HCT116 (cell line): Measurements from ENCODE around the gene ZSCAN16. TPM values are rescaled to one million over a fixed set of nuclear protein-coding genes. Genes with fewer than 3 reads are reported as not detected.

Experiments used
- ATAC-seq: fragments of 200-7000 bp; cut with Tn5 transposase; 2 replicates; pipeline ENCODE4 v1.9.1; 2020; ENCODE audit warnings: mild to moderate bottlenecking, moderate library complexity
- BruUV-seq: library from RNA; stranded (reverse); fragments of 400-500 nt; replicated peaks from 2 replicates; lab custom pipeline; 2021; lab: Mats Ljungman, UMichigan
- CTCF ChIA-PET: fragments of 300-600 bp; sonication (Branson Sonifier 250); formaldehyde crosslinking; loops from one replicate; lab custom pipeline; 2021; ENCODE audit warnings: antibody characterized with exemption; lab: Charles Lee
- POLR2A ChIA-PET: fragments of 300-600, 350-600 bp; sonication (Branson Sonifier 250); formaldehyde crosslinking; loops from one replicate; lab custom pipeline; 2021; ENCODE audit warnings: antibody characterized with exemption; lab: Charles Lee
- RAD21 ChIA-PET, 2 experiments: fragments of 300-600 bp; sonication (Branson Sonifier 250); formaldehyde crosslinking; loops; one replicate each; lab custom pipeline; 2023; ENCODE audit warnings: low total read pairs in 2 of 2; ENCODE audit not compliant: uncharacterized antibody in 2 of 2, unreplicated experiment in 2 of 2, low non-redundant PET in 1 of 2; lab: Charles Lee
- DNase-seq: peaks from one replicate; pipeline ENCODE4 v3.0.0-alpha.2; 2010; ENCODE audit warnings: low read depth, low spot score
- H2AFZ ChIP-seq: fragments of 200-600 bp; shearing (Covaris generic), sonication (generic); 2 replicates; pipeline ENCODE4 v1.6.1; 2017; ENCODE audit warnings: low read depth, mixed run types, mixed read lengths, antibody characterized with exemption, low read length; ENCODE audit not compliant: poor library complexity, severe bottlenecking
- H3K27ac ChIP-seq: 2 replicates; pipeline ENCODE4 v1.5.1; 2012; ENCODE audit warnings: low read depth, low read length
- H3K27me3 ChIP-seq: fragments of 200-600 bp; sonication (generic); 2 replicates; pipeline ENCODE4 v1.6.1; 2016; ENCODE audit warnings: mixed run types, low read length, mixed read lengths; ENCODE audit not compliant: insufficient read depth
- H3K36me3 ChIP-seq, 2 experiments: fragments of 200-500 bp in 1 of 2; fragments of 200-600 bp in 1 of 2; sonication (Bioruptor generic) in 1 of 2; sonication (generic) in 1 of 2; 2 replicates each; pipeline versions ENCODE4 v1.5.1 to v1.6.1; 2014 to 2016; ENCODE audit warnings: low read length in 2 of 2, inconsistent platforms in 1 of 2, mixed read lengths in 1 of 2, mixed run types in 1 of 2; ENCODE audit not compliant: insufficient read depth in 2 of 2, control insufficient read depth in 1 of 2
- H3K4me1 ChIP-seq, 2 experiments: fragments of 200-600 bp in 1 of 2; sonication (generic) in 1 of 2; 2 replicates each; pipeline versions ENCODE4 v1.5.1 to v1.6.1; 2012 to 2017; ENCODE audit warnings: low read length in 2 of 2, inconsistent platforms in 1 of 2, mild to moderate bottlenecking in 1 of 2, mixed read lengths in 1 of 2, mixed run types in 1 of 2, moderate library complexity in 1 of 2; ENCODE audit not compliant: insufficient read depth in 2 of 2, control insufficient read depth in 1 of 2
- H3K4me2 ChIP-seq: fragments of 200-600 bp; sonication (generic); 2 replicates; pipeline ENCODE4 v1.6.1; 2017; ENCODE audit warnings: mixed run types, low read length, mixed read lengths
- H3K4me3 ChIP-seq, 2 experiments: fragments of 200-600 bp in 1 of 2; sonication (generic) in 1 of 2; replicated peaks in 1 of 2; 2 replicates each; pipeline ENCODE4 v1.5.1; 2011 to 2016; ENCODE audit warnings: low read length in 2 of 2, control low read depth in 1 of 2, low read depth in 1 of 2, mild to moderate bottlenecking in 1 of 2, mixed read lengths in 1 of 2, mixed run types in 1 of 2
- H3K79me2 ChIP-seq: fragments of 200-600 bp; sonication (generic); 2 replicates; pipeline ENCODE4 v1.6.1; 2017; ENCODE audit warnings: mild to moderate bottlenecking, mixed run types, low read length, moderate library complexity, mixed read lengths; ENCODE audit not compliant: insufficient read depth
- H3K9ac ChIP-seq: fragments of 200-600 bp; sonication (generic); 2 replicates; pipeline ENCODE4 v1.6.1; 2016; ENCODE audit warnings: low read length, mixed read lengths
- H3K9me2 ChIP-seq: fragments of 200-600 bp; sonication (generic), shearing (Covaris generic); 2 replicates; pipeline ENCODE4 v1.6.1; 2017; ENCODE audit warnings: mixed run types, mild to moderate bottlenecking, moderate library complexity; ENCODE audit not compliant: insufficient read depth
- H3K9me3 ChIP-seq, 2 experiments: fragments of 200-500 bp in 1 of 2; fragments of 200-600 bp in 1 of 2; sonication (Bioruptor generic) in 1 of 2; sonication (generic) in 1 of 2; 2 replicates each; pipeline ENCODE4 v1.6.1; 2014 to 2017; ENCODE audit warnings: low read length in 2 of 2, mixed read lengths in 2 of 2, inconsistent platforms in 1 of 2, low read depth in 1 of 2, mild to moderate bottlenecking in 1 of 2, mixed run types in 1 of 2, moderate library complexity in 1 of 2; ENCODE audit not compliant: control insufficient read depth in 1 of 2, insufficient read depth in 1 of 2
- H4K20me1 ChIP-seq: fragments of 200-600 bp; sonication (generic), shearing (Covaris generic); 2 replicates; pipeline ENCODE4 v1.6.1; 2017; ENCODE audit warnings: mixed run types, mild to moderate bottlenecking, moderate library complexity; ENCODE audit not compliant: insufficient read depth
- CBX3 ChIP-seq: IDR thresholded peaks from 2 replicates; pipeline ENCODE4 v1.6.1; 2012; ENCODE audit warnings: low read depth
- EZH2 ChIP-seq: fragments of 200-600 bp; sonication (generic); IDR thresholded peaks from 2 replicates; pipeline ENCODE4 v1.6.1; 2017; ENCODE audit warnings: antibody characterized with exemption, mixed run types
- FOSL1 ChIP-seq: IDR thresholded peaks from 2 replicates; pipeline ENCODE4 v1.6.1; 2012; ENCODE audit warnings: low read depth
- JUND ChIP-seq: IDR thresholded peaks from 2 replicates; pipeline ENCODE4 v1.6.1; 2012
- POLR2AphosphoS5 ChIP-seq: IDR thresholded peaks from 2 replicates; pipeline ENCODE4 v1.6.1; 2011; ENCODE audit warnings: mild to moderate bottlenecking, low read depth, low read length, moderate library complexity
- SIN3A ChIP-seq: IDR thresholded peaks from 2 replicates; pipeline ENCODE4 v1.6.1; 2012; ENCODE audit warnings: low read depth
- SP1 ChIP-seq: IDR thresholded peaks from 2 replicates; pipeline ENCODE4 v1.6.1; 2012; ENCODE audit warnings: low read depth
- SRF ChIP-seq: IDR thresholded peaks from 2 replicates; pipeline ENCODE4 v1.6.1; 2012; ENCODE audit warnings: low read depth
- TCF7L2 ChIP-seq: IDR thresholded peaks from 2 replicates; pipeline ENCODE4 v1.7.0; 2011; ENCODE audit warnings: borderline replicate concordance, inconsistent platforms; ENCODE audit not compliant: insufficient read depth, insufficient read length; ENCODE audit errors: extremely low read depth
- ZFX ChIP-seq: fragments of 450-650 bp; IDR thresholded peaks from 2 replicates; pipeline ENCODE4 v1.6.1; 2017
- intact Hi-C: fragments of 100-400 bp; cut with micrococcal nuclease; formaldehyde crosslinking; loops from 2 replicates; pipeline ENCODE4 v1.10.0; 2022
- total RNA-seq: library from RNA; stranded (reverse); gene quantifications from one replicate; pipeline ENCODE4 v1.2.1, GENCODE V29; 2021; ENCODE audit not compliant: unreplicated experiment
- TF ChIP-seq, protein P1 (sequence below): IDR thresholded peaks from 2 replicates; pipeline ENCODE4 v1.6.1; 2012
- TF ChIP-seq, protein P2 (sequence below): IDR thresholded peaks from 2 replicates; pipeline ENCODE4 v1.6.1; 2012; ENCODE audit warnings: low read depth
- TF ChIP-seq, protein P3 (sequence below): IDR thresholded peaks from 2 replicates; pipeline ENCODE4 v1.6.1; 2012
- TF ChIP-seq, protein P4 (sequence below), 3 experiments: fragments of 200-600 bp in 1 of 3; sonication (generic) in 1 of 3; IDR thresholded peaks in 2 of 3; conservative IDR thresholded peaks in 1 of 3; 2 replicates each; pipeline ENCODE4 v1.5.1; 2012 to 2017; ENCODE audit warnings: low read depth in 2 of 3, low read length in 2 of 3, antibody characterized with exemption in 1 of 3, borderline replicate concordance in 1 of 3, control low read depth in 1 of 3, mild to moderate bottlenecking in 1 of 3, mixed read lengths in 1 of 3, mixed run types in 1 of 3, moderate library complexity in 1 of 3; ENCODE audit not compliant: insufficient read depth in 1 of 3

Gene ZSCAN16
- total RNA-seq, 1 experiment from 2014 or later: 5.0 TPM

DNA sequence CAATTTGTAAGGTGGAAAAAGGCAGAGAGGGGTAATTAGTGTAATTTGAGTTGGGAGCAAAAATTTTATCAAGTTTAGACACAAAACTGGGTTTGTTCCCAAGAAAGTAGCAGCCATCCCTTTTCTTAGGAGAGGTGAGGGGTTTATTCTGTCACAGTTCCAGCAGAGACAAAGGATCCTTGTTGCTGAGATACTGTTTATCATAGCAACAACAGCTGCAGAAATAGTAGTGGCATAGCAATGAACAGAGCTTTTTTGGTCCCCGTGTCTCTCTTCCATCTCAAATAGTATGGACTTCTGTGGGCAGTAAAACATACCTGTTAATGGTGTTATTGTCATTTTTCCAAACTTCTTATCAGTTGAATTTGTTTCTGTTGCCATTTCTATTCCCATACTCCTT, 41.2 kb downstream of the ZSCAN16 start:
- no peaks in the 10 kb centered on the region for H3K9me2 ChIP-seq
- no peaks in the 10 kb centered on the region for H3K36me3 ChIP-seq
- H3K79me2 ChIP-seq: no peaks in the 10 kb centered on the region
- no TSS peak for BruUV-seq
- no peak for ATAC-seq
- H2AFZ ChIP-seq: no peak overlapping the region
- intact Hi-C loops: no loop called here
- ChIA-PET CTCF (no interaction called here), RAD21 (no interaction called here), POLR2A (no interaction called here)
- no peak for DNase-seq
- no peak for TF ChIP-seq SRF
- TF ChIP-seq SIN3A: no peak
- TF ChIP-seq POLR2AphosphoS5: no peak
- TF ChIP-seq EZH2: no peak
- TF ChIP-seq CBX3: no peak
- TF ChIP-seq, protein P1, sequence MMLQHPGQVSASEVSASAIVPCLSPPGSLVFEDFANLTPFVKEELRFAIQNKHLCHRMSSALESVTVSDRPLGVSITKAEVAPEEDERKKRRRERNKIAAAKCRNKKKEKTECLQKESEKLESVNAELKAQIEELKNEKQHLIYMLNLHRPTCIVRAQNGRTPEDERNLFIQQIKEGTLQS: no peak
- no peak for TF ChIP-seq JUND
- TF ChIP-seq SP1: no peak
- TF ChIP-seq FOSL1: no peak
- TF ChIP-seq, protein P2, sequence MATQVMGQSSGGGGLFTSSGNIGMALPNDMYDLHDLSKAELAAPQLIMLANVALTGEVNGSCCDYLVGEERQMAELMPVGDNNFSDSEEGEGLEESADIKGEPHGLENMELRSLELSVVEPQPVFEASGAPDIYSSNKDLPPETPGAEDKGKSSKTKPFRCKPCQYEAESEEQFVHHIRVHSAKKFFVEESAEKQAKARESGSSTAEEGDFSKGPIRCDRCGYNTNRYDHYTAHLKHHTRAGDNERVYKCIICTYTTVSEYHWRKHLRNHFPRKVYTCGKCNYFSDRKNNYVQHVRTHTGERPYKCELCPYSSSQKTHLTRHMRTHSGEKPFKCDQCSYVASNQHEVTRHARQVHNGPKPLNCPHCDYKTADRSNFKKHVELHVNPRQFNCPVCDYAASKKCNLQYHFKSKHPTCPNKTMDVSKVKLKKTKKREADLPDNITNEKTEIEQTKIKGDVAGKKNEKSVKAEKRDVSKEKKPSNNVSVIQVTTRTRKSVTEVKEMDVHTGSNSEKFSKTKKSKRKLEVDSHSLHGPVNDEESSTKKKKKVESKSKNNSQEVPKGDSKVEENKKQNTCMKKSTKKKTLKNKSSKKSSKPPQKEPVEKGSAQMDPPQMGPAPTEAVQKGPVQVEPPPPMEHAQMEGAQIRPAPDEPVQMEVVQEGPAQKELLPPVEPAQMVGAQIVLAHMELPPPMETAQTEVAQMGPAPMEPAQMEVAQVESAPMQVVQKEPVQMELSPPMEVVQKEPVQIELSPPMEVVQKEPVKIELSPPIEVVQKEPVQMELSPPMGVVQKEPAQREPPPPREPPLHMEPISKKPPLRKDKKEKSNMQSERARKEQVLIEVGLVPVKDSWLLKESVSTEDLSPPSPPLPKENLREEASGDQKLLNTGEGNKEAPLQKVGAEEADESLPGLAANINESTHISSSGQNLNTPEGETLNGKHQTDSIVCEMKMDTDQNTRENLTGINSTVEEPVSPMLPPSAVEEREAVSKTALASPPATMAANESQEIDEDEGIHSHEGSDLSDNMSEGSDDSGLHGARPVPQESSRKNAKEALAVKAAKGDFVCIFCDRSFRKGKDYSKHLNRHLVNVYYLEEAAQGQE: no peak
- TF ChIP-seq, protein P3, sequence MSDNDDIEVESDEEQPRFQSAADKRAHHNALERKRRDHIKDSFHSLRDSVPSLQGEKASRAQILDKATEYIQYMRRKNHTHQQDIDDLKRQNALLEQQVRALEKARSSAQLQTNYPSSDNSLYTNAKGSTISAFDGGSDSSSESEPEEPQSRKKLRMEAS: no peak
- TF ChIP-seq TCF7L2: no peak
- TF ChIP-seq, protein P4, sequence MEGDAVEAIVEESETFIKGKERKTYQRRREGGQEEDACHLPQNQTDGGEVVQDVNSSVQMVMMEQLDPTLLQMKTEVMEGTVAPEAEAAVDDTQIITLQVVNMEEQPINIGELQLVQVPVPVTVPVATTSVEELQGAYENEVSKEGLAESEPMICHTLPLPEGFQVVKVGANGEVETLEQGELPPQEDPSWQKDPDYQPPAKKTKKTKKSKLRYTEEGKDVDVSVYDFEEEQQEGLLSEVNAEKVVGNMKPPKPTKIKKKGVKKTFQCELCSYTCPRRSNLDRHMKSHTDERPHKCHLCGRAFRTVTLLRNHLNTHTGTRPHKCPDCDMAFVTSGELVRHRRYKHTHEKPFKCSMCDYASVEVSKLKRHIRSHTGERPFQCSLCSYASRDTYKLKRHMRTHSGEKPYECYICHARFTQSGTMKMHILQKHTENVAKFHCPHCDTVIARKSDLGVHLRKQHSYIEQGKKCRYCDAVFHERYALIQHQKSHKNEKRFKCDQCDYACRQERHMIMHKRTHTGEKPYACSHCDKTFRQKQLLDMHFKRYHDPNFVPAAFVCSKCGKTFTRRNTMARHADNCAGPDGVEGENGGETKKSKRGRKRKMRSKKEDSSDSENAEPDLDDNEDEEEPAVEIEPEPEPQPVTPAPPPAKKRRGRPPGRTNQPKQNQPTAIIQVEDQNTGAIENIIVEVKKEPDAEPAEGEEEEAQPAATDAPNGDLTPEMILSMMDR (IDR thresholded peaks at IDR 0.05 in 2 of 3, conservative IDR thresholded peaks at IDR 0.05 in 1 of 3; ENCODE audit: borderline replicate concordance in 1 of 3, insufficient read depth in 1 of 3, low read depth in 2 of 3, low read length in 2 of 3): no peak
- TF ChIP-seq ZFX: no peak
- H3K27ac ChIP-seq: no peak overlapping the region
- H3K9ac ChIP-seq: no peak overlapping the region
- H3K4me3 ChIP-seq: no peak overlapping the region
- H3K4me1 ChIP-seq: no peaks in the 10 kb centered on the region
- H3K27me3 ChIP-seq: no peaks in the 10 kb centered on the region
- H4K20me1 ChIP-seq: no peaks in the 10 kb centered on the region
- H3K4me2 ChIP-seq: no peak overlapping the region
- no peaks in the 10 kb centered on the region for H3K9me3 ChIP-seq
